Superior temporal gyrus (tissue), 1 donor: ENCODE measurements around the gene MCCC2.
"Not testable (repeated sequence)": the region's sequence is repeated elsewhere in the genome, so short reads cannot be mapped to it uniquely, and the experiment has no call there.

ENCODE experiments used
- DNase-seq: peaks from one replicate; pipeline ENCODE4 v3.0.0-alpha.2; 2016; ENCODE audit errors: extremely low spot score

The MCCC2 gene

GRCh38 chr5:71597001-71597400 is 9.9 kb downstream of the MCCC2 start:
- DNase-seq, result no peak

DNA sequence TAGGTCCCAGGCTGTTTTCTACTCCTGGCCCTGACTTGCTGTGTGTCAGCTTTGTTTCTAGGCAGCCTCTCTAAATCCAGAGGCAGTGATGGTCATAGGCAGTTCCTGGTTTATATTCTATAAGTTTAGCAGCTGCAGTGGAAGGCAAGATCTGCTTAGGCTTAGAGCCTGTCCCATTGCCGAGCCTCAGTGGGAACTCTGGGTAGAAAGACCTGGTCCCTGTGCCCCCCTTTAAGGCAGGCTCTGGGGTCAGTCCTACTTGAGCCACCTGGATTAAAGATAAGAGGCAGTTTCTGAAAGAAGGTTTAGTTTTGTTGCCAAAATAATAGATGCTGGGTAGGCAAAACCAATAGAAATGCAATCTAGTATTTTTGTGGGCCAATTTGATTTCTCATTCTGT is 13.6 kb downstream of the MCCC2 start:
- DNase-seq, result no peak

- peak; percentile 75 for DNase-seq
Measured at GRCh38 chr5:71601222-71602026, 14.3 kb downstream of the MCCC2 start.

DNA sequence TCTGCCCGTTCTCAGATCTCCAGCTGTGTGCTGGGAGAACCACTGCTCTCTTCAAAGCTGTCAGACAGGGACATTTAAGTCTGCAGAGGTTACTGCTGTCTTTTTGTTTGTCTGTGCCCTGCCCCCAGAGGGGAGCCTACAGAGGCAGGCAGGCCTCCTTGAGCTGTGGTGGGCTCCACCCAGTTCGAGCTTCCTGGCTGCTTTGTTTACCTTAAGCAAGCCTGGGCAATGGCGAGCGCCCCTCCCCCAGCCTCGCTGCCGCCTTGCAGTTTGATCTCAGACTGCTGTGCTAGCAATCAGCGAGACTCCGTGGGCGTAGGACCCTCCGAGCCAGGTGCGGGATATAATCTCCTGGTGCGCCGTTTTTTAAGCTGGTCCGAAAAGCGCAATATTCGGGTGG is 22.8 kb downstream of the MCCC2 start:
- DNase-seq, result not testable (repeated sequence)

- DNase-seq, result no peak
Measured at GRCh38 chr5:71615809-71616208, 28.7 kb downstream of the MCCC2 start.

DNA sequence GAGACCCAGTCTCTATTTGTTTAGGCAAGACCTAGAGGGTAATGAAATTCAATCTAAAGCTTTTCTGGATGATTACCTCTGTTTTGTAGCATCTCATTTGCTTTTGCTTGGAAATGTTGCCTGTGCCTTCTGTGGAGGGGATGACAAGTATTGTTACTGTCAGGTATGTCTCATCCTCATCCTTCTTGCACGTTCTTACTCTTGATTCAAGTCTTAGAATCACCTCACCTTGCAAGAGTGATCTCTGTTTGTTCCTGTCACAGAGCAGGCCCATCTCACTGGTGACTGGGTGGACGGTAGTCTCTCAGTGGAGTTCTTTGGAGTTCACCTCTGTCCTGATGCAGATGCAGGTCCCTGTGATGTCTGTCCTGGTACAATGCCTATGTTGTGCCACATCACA is 33.5 kb downstream of the MCCC2 start:
- no peak for DNase-seq

GRCh38 chr5:71621268-71621667 is 34.1 kb downstream of the MCCC2 start:
- DNase-seq, result no peak

GRCh38 chr5:71621741-71622140 is 34.6 kb downstream of the MCCC2 start:
- DNase-seq, result no peak

GRCh38 chr5:71623221-71623794 is 36.2 kb downstream of the MCCC2 start:
- no peak for DNase-seq

DNA sequence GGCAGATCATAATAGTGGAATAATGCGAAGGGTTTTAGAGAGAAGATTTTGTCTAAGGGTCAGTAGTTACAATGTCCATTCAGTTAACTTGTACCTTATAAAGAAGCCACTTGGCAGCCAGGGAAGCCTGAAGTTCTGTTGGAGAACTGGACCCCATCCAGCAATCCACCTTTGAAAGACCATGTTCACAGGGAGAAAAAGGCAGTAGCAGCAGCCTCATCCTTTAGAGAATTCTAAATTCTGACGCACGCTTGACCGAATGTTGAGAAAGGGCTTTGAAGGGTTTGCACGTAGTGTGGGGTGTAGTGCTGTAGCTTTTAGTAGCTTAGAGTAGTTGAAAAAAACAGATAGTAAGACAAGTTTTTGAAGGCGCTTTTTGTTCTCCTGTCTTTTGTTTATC is 42.8 kb downstream of the MCCC2 start:
- DNase-seq, result no peak

- DNase-seq, result no peak
Measured at GRCh38 chr5:71631070-71631469, 43.9 kb downstream of the MCCC2 start.

- DNase-seq, result no peak
Measured at GRCh38 chr5:71632168-71632567, 45.0 kb downstream of the MCCC2 start.

DNA sequence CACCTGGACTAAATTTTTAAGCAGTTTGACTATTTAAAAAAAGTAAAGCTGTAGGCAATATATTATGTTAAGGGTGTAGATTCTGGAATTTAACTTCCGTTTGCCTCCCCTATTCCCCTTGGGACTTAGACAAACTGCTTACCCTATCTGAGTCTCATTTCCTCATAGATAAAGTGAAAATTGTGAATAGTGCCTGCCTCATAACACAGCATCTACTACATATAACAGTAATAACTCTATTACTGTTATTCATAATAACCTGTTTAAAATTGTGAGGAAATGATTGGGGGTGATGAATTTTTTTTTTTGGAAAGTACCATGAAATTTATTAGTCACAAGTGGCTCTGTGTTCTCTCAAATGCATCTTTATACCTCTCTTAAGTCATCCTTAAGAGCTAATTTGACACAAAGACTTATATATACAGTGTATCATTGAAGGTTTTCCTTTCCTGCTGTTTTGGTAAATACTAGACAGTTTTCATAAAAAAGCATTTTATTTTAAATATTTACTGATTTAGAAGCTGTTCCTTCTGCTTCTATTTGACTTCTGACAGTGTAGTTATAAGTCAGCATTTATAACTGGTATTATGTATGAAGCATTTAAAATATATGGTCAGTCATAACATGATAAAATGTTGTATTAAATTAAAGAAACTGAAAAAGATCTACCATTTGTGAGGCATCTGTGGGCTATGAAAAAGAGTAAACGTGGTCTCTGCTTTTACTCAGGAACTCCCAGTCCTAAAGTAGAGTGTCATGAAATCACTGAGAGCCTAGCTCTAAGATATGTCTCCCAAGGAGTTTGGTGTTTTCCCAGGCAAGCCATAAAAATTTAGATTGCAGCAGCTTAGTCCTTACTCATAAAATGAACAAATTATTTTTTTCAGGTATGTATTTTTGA is 46.4 kb downstream of the MCCC2 start:
- DNase-seq, result no peak

- no peak for DNase-seq
Measured at GRCh38 chr5:71637133-71637532, 50.0 kb downstream of the MCCC2 start.

DNA sequence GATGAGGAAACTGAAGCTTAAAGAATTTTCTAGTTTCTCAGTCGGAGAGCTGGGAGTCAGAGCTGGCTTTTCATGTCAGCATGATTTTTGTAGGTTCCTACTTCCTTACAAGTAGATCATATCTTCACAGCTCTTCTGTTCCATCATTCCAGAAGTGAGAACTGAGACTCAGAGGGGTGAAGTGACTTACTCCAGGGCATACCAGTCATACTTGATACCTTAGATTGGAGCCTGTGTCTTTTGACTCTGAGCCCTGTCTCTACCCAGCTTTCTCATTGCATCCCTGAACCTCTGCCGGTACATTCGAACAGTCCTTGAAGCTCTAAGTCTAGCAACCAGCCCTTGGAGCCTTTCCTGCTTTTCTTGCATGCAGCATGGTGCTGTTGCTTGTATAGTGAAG is 53.3 kb downstream of the MCCC2 start:
- DNase-seq, result no peak

DNA sequence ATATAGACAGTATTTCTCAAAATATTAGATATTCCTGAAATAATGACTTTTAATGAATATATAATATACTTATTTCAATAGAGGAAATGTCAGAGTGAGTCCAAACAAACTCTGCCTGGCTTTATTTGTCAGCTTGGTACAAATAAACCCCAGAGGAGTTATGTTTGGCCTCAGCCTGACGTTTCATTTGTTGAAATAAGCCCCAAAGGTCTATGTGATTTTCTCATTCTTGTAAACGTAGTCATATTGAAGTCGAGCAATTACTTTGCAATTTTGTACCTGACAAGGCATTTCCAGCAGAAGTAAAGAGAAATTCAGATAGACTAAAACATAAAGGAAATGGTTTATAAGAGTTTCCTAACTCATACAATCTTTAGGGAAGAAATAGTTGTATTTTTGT is 57.9 kb downstream of the MCCC2 start:
- DNase-seq, result no peak

GRCh38 chr5:71650940-71651339 is 63.8 kb downstream of the MCCC2 start:
- not testable (repeated sequence) for DNase-seq

DNA sequence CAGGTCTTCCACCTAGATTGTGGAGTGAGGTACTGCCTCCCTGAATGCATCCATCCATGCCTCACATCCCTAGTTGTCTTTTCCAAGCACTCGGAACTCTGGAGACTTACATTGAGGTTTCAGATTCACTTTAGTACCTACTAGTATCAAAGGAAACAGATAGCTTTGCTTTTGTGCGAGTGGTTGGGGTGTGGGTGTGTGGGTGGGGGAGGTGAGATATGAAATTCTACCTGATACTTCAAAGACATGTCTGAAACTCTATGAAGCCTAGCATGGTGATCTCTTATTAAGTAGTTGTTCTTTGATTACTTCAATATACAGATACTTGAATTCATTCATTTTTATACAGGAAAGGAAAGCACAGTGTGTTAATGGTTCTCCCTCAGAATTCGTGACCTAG is 64.4 kb downstream of the MCCC2 start:
- no peak for DNase-seq

GRCh38 chr5:71652349-71652748 is 65.2 kb downstream of the MCCC2 start:
- DNase-seq, result no peak

GRCh38 chr5:71652803-71653543 is 65.8 kb downstream of the MCCC2 start:
- no peak for DNase-seq

DNA sequence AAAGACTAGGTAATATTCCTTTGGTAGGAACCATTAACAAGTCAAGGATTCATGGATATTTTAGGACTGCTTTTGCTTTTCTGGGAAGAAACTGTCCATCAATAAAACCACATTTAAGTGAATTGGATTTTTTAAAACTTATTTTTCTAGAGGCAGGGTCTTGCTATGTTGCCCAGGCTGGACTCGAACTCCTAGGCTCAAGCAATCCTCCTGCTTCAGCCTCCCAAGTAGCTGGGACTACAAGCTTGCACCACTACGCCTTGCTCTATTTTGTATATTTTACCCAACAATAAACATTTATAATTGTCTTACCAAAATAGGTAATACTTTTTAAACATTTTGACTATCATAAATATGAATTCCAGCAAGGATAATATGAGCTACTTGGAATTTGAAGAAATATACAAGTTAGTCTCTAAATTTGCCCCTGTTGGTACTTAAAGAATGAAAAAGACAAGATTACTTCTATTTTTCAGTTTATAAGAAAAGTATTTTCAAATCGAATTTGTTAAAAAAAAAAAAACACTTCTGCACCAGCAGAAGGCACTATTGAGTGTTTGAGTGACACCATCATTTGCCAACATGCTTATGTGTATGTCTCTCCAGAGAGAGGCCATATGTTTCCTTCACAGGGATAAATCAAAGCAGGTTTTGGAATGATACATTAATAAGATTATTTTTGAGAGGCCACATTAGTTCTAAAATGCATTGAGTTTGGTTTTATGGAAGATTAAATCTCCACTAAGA is 71.9 kb downstream of the MCCC2 start:
- no peak for DNase-seq
